Measurements from ENCODE around the gene C1QL1.

- no peak for TF ChIP-seq JUN (IDR thresholded peaks at IDR 0.05; ENCODE audit: borderline replicate concordance, insufficient read depth, insufficient read length, low read depth)
- no peak for TF ChIP-seq POLR2A (IDR thresholded peaks at IDR 0.05; ENCODE audit: low read depth, low read length)
- TF ChIP-seq POLR2AphosphoS5 (IDR thresholded peaks at IDR 0.05; ENCODE audit: insufficient read depth, low read depth, low read length) = no peak
- no peak for TF ChIP-seq CTCF (IDR thresholded peaks at IDR 0.05; ENCODE audit: extremely low read depth in 1 of 2, insufficient read depth in 1 of 2, low read depth in 1 of 2, low read length in 2 of 2)
- TF ChIP-seq EZH2 (IDR thresholded peaks at IDR 0.05; ENCODE audit: borderline replicate concordance, low read depth, low read length, severe bottlenecking) = no peak
- no peak for TF ChIP-seq MAX (IDR thresholded peaks at IDR 0.05; ENCODE audit: insufficient read depth, insufficient read length)
- no peak for TF ChIP-seq FOS (IDR thresholded peaks at IDR 0.05; ENCODE audit: borderline replicate concordance, insufficient read depth, low read length)
- no peak for TF ChIP-seq GATA2 (IDR thresholded peaks at IDR 0.05; ENCODE audit: insufficient read depth, insufficient read length, low read depth, low read length)
These were observed 40.4 kb downstream of the C1QL1 start for GRCh38 chr17:44927696-44928095.
